ENCODE measurements around the gene MYO1D.

DNA sequence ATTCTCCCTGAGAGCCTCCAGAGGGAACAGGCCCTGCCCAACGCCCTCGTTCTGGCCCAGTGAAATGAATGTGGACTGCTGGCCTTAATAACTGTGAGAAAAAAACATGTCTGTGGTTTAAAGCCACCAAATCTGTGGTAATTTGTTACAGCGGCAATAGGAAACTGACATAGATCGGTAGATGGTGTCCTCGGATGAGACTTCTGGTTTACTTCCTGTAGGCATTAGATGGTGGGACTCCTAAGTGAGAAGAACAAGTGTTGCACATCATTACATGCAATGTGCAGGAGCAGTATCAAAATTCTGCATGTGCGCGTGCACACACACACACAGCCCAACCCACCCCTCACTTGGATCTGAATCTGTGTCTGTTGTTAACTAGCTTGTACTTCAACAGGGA is 348.1 kb downstream of the MYO1D start:
- TF ChIP-seq CTCF (IDR thresholded peaks at IDR 0.05) = no peak
- no peak for TF ChIP-seq POLR2A (IDR thresholded peaks at IDR 0.05)
- no peak for TF ChIP-seq EP300 (IDR thresholded peaks at IDR 0.05)

All from suprapubic skin (tissue), 3 donors.